Measurements from ENCODE around the gene SUSD4. TPM values are rescaled to one million over a fixed set of nuclear protein-coding genes. Genes with fewer than 3 reads are reported as not detected.

Gene SUSD4
- total RNA-seq, 2 donors from 2014 or later, result 8.8 to 32.6 TPM

DNA sequence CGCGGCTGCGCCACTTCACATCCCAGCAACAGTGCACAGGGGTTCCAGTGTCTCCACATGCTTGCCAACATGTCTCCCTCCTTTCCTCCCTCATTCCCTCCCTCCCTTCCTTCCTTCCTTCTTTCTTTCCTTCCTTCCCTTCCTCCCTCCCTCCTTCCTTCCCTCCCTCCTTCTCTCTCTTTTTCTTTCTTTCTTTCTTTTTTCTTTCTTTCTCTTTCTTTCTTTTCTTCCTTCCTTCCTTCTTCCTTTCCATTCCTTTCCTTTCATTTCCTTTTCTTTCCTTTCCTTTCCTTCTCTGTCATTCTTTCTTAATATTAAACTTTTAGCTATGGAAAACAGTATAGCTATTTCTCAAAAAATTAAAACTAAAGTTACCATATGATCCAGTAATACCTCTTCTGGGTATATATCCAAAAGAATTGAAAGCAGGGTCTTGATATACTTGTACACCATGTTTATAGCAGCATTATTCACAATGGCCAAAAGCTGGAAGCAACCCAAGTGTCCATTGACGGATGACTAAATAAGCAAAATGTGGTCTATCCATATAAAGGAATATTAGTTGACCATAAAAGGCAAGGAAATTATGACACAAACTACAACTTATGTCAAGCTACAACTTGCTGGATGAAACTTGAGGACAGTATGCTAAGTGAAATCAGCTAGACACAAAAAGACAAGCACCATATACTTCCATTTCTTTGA is 165.9 kb downstream of the SUSD4 start:
- no peaks in the 10 kb centered on the region for H3K27me3 Mint-ChIP-seq
- H3K27ac Mint-ChIP-seq, result no peak overlapping the region

GRCh38 chr1:223189903-223190724 is 173.9 kb downstream of the SUSD4 start:
- peak overlapping the region; percentile 97 for H3K27ac Mint-ChIP-seq
- H3K4me3 Mint-ChIP-seq, result peak overlapping the region; percentile 82
- peak in 2 of 3 donors; percentile 12 to 14 for DNase-seq
- no peaks in the 10 kb centered on the region for H3K36me3 Mint-ChIP-seq (ENCODE audit: low read depth)
- H3K9me3 ChIP-seq (ENCODE audit: control insufficient read depth, low read length, poor library complexity, severe bottlenecking), result no peaks in the 10 kb centered on the region
- ATAC-seq, result peak; percentile 93
- H3K4me1 Mint-ChIP-seq, result peaks cover 25% of the 10 kb centered on the region
- H3K27me3 Mint-ChIP-seq, result no peaks in the 10 kb centered on the region

More for the DNA sequence above, 165.9 kb downstream of the SUSD4 start:
- no peaks in the 10 kb centered on the region for H3K9me3 ChIP-seq (ENCODE audit: control insufficient read depth, low read length, poor library complexity, severe bottlenecking)
- Mint-ChIP-seq H3K36me3 (ENCODE audit: low read depth) (no peaks in the 10 kb centered on the region), H3K4me1 (peaks cover 7% of the 10 kb centered on the region), H3K4me3 (no peak overlapping the region)
- no peak for ATAC-seq
- no peak for DNase-seq

- Mint-ChIP-seq H3K36me3 (ENCODE audit: low read depth) (no peaks in the 10 kb centered on the region), H3K27me3 (no peaks in the 10 kb centered on the region), H3K4me3 (no peak overlapping the region), H3K27ac (peak overlapping the region; percentile 97), H3K4me1 (peaks cover 28% of the 10 kb centered on the region)
- ATAC-seq (no peak), DNase-seq (no peak)
- H3K9me3 ChIP-seq (ENCODE audit: control insufficient read depth, low read length, poor library complexity, severe bottlenecking), result no peaks in the 10 kb centered on the region
Observed at GRCh38 chr1:223189525-223189902, 174.5 kb downstream of the SUSD4 start.

- Mint-ChIP-seq H3K36me3 (ENCODE audit: low read depth) (no peaks in the 10 kb centered on the region), H3K4me3 (peak overlapping the region; percentile 0), H3K27ac (no peak overlapping the region), H3K27me3 (no peaks in the 10 kb centered on the region), H3K4me1 (peaks cover 28% of the 10 kb centered on the region)
- no peak for DNase-seq
- H3K9me3 ChIP-seq (ENCODE audit: control insufficient read depth, low read length, poor library complexity, severe bottlenecking), result no peaks in the 10 kb centered on the region
- no peak for ATAC-seq
Observed at GRCh38 chr1:223188618-223189356, 175.2 kb downstream of the SUSD4 start.

- no peak overlapping the region for H3K4me3 Mint-ChIP-seq
- peak overlapping the region; percentile 22 for H3K27ac Mint-ChIP-seq
- H3K9me3 ChIP-seq (ENCODE audit: control insufficient read depth, low read length, poor library complexity, severe bottlenecking), result no peaks in the 10 kb centered on the region
- no peaks in the 10 kb centered on the region for H3K36me3 Mint-ChIP-seq (ENCODE audit: low read depth)
- peaks cover 38% of the 10 kb centered on the region for H3K4me1 Mint-ChIP-seq
- DNase-seq, result no peak
- H3K27me3 Mint-ChIP-seq, result peaks cover 10% of the 10 kb centered on the region
- ATAC-seq, result no peak
Observed at GRCh38 chr1:223186800-223187199, 177.2 kb downstream of the SUSD4 start.

GRCh38 chr1:223183268-223183862 is 180.6 kb downstream of the SUSD4 start:
- Mint-ChIP-seq H3K27me3 (peaks cover 22% of the 10 kb centered on the region), H3K4me1 (peaks cover 29% of the 10 kb centered on the region), H3K27ac (peak overlapping the region; percentile 51), H3K4me3 (no peak overlapping the region), H3K36me3 (ENCODE audit: low read depth) (no peaks in the 10 kb centered on the region)
- no peak for ATAC-seq
- no peak for DNase-seq
- no peaks in the 10 kb centered on the region for H3K9me3 ChIP-seq (ENCODE audit: control insufficient read depth, low read length, poor library complexity, severe bottlenecking)

GRCh38 chr1:223180731-223181321 is 183.2 kb downstream of the SUSD4 start:
- H3K9me3 ChIP-seq (ENCODE audit: control insufficient read depth, low read length, poor library complexity, severe bottlenecking), result no peaks in the 10 kb centered on the region
- Mint-ChIP-seq H3K36me3 (ENCODE audit: low read depth) (no peaks in the 10 kb centered on the region), H3K4me3 (no peak overlapping the region), H3K27me3 (peaks cover 22% of the 10 kb centered on the region), H3K27ac (peak overlapping the region; percentile 1), H3K4me1 (peaks cover 31% of the 10 kb centered on the region)
- ATAC-seq (no peak), DNase-seq (no peak)

DNA sequence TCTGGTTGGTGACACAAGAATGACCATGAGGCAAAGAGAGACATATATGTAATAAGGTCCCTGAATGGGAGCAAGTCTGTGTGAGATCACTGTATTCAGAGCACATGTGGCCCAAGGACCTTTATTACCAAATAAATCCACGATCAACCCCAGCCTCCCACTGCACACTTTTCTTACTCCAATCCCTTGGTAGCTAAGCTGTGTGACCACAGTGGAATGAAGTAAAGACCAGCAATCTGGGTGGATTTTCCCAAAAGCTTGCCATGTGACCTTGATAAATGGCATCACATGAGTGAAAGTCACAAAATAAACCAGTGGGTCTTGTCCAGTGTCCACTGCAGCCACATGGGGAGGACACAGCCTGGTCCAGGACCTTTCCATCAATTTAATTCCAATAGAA is 184.2 kb downstream of the SUSD4 start:
- Mint-ChIP-seq H3K27me3 (peaks cover 22% of the 10 kb centered on the region), H3K4me3 (no peak overlapping the region), H3K27ac (peak overlapping the region; percentile 83), H3K36me3 (ENCODE audit: low read depth) (no peaks in the 10 kb centered on the region), H3K4me1 (peaks cover 27% of the 10 kb centered on the region)
- no peak for DNase-seq
- H3K9me3 ChIP-seq (ENCODE audit: control insufficient read depth, low read length, poor library complexity, severe bottlenecking), result no peaks in the 10 kb centered on the region
- no peak for ATAC-seq

- Mint-ChIP-seq H3K27ac (peak overlapping the region; percentile 83), H3K4me3 (no peak overlapping the region), H3K36me3 (ENCODE audit: low read depth) (no peaks in the 10 kb centered on the region), H3K27me3 (peaks cover 22% of the 10 kb centered on the region), H3K4me1 (peaks cover 27% of the 10 kb centered on the region)
- no peak for ATAC-seq
- no peaks in the 10 kb centered on the region for H3K9me3 ChIP-seq (ENCODE audit: control insufficient read depth, low read length, poor library complexity, severe bottlenecking)
- no peak for DNase-seq
Observed at GRCh38 chr1:223179280-223179679, 184.7 kb downstream of the SUSD4 start.

DNA sequence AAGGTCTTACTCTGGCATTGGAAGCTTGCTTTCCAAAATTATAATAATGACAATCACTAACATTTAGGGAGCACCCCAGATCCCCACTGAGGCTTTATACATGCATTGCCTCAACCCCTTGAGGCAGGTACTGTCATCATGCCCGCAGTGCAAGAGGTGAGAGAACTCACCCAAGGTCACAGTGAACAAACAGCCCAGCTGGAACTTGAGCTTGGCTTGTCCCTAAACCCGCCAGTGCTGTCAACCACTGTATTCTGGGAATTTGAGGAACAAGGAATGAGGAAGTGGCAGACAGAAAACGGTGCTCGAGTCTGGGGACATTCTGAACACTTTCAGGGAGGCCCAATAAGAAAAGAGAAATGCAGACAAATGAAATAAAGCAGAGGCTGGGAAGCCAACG is 186.3 kb downstream of the SUSD4 start:
- Mint-ChIP-seq H3K4me3 (no peak overlapping the region), H3K4me1 (peaks cover 23% of the 10 kb centered on the region), H3K36me3 (ENCODE audit: low read depth) (no peaks in the 10 kb centered on the region), H3K27me3 (peaks cover 21% of the 10 kb centered on the region), H3K27ac (peak overlapping the region; percentile 35)
- no peak for DNase-seq
- no peaks in the 10 kb centered on the region for H3K9me3 ChIP-seq (ENCODE audit: control insufficient read depth, low read length, poor library complexity, severe bottlenecking)
- ATAC-seq, result no peak

DNA sequence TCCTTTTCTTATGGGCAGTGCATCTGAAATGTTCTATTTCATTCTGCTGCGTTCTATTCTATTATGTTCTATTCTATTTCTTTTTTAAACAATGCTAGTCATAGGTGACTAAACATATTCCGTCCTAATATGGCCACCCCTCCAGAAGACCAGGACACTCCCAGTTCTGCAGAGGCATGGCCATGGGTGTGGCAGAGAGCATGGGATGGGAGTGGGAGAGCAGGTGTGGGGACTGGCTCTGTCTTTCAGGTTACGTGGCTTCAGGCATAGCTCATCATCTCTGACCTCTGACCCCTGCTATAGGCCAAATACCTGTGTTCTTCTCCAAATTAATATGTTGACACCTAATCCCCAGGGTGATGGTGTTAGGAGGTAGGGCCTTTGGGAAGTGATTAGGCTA is 187.5 kb downstream of the SUSD4 start:
- peaks cover 2% of the 10 kb centered on the region for H3K36me3 Mint-ChIP-seq (ENCODE audit: low read depth)
- H3K4me3 Mint-ChIP-seq, result no peak overlapping the region
- no peaks in the 10 kb centered on the region for H3K9me3 ChIP-seq (ENCODE audit: control insufficient read depth, low read length, poor library complexity, severe bottlenecking)
- H3K27me3 Mint-ChIP-seq, result peaks cover 9% of the 10 kb centered on the region
- DNase-seq, result no peak
- peaks cover 17% of the 10 kb centered on the region for H3K4me1 Mint-ChIP-seq
- ATAC-seq, result no peak
- H3K27ac Mint-ChIP-seq, result no peak overlapping the region

GRCh38 chr1:223175633-223176032 is 188.3 kb downstream of the SUSD4 start:
- Mint-ChIP-seq H3K4me1 (peaks cover 9% of the 10 kb centered on the region), H3K36me3 (ENCODE audit: low read depth) (peaks cover 2% of the 10 kb centered on the region), H3K27ac (no peak overlapping the region), H3K4me3 (peak overlapping the region; percentile 67), H3K27me3 (peaks cover 1% of the 10 kb centered on the region)
- DNase-seq (no peak), ATAC-seq (no peak)
- H3K9me3 ChIP-seq (ENCODE audit: control insufficient read depth, low read length, poor library complexity, severe bottlenecking), result no peaks in the 10 kb centered on the region
